Bronchial epithelial cell (primary cell): Measurements from ENCODE around the gene MAPK6. TPM values are rescaled to one million over a fixed set of nuclear protein-coding genes. Genes with fewer than 3 reads are reported as not detected.

ENCODE experiments used
- DNase-seq: peaks from one replicate; pipeline ENCODE4 v3.0.0-alpha.2; 2010; ENCODE audit warnings: low read depth
- FAIRE-seq: peaks from 2 replicates; lab custom pipeline; 2011; peaks lifted over from hg19 to GRCh38; lab: Jason Lieb, UNC
- H3K27me3 ChIP-seq: 2 replicates; pipeline ENCODE4 v1.5.1; 2011; ENCODE audit warnings: low read length; ENCODE audit not compliant: control insufficient read depth, insufficient read depth
- H3K36me3 ChIP-seq: 2 replicates; pipeline ENCODE4 v1.5.1; 2011; ENCODE audit warnings: low read length; ENCODE audit not compliant: control insufficient read depth, insufficient read depth
- H3K4me3 ChIP-seq: 2 replicates; pipeline ENCODE4 v1.5.1; 2011; ENCODE audit warnings: mild to moderate bottlenecking, low read depth, low read length, control low read depth
- CTCF ChIP-seq: IDR thresholded peaks from 2 replicates; pipeline ENCODE4 v1.5.1; 2011; ENCODE audit warnings: mild to moderate bottlenecking, moderate library complexity, low read length, control low read depth, inconsistent platforms; ENCODE audit not compliant: insufficient read depth, severe bottlenecking
- total RNA-seq: library from RNA; depleted of rRNA; stranded (reverse); fragments of >200 nt; gene quantifications from 2 replicates; pipeline ENCODE4 v1.2.1, GENCODE V29; 2014

MAPK6 gene
- total RNA-seq, 1 donor from 2014 or later, result 156 TPM

- Histone ChIP-seq H3K36me3 (no peaks in the 10 kb centered on the region), H3K27me3 (no peaks in the 10 kb centered on the region), H3K4me3 (no peak overlapping the region)
- FAIRE-seq (no peak), DNase-seq (no peak)
- TF ChIP-seq CTCF, result no peak
Observed at GRCh38 chr15:52008359-52008697, 10.7 kb upstream of the MAPK6 start.

- peak; percentile 56 for DNase-seq
- no peak for FAIRE-seq
- Histone ChIP-seq H3K36me3 (no peaks in the 10 kb centered on the region), H3K27me3 (no peaks in the 10 kb centered on the region), H3K4me3 (no peak overlapping the region)
- TF ChIP-seq CTCF, result no peak
Observed at GRCh38 chr15:52008698-52009434, 10.2 kb upstream of the MAPK6 start.

- FAIRE-seq (peak; percentile 55), DNase-seq (peak; percentile 99)
- no peak overlapping the region for H3K4me3 ChIP-seq
- H3K27me3 ChIP-seq, result no peaks in the 10 kb centered on the region
- no peaks in the 10 kb centered on the region for H3K36me3 ChIP-seq
- TF ChIP-seq CTCF, result no peak
Observed at GRCh38 chr15:52010633-52011595, 8.1 kb upstream of the MAPK6 start.

- TF ChIP-seq CTCF, result no peak
- H3K27me3 ChIP-seq, result no peaks in the 10 kb centered on the region
- FAIRE-seq, result no peak
- no peak for DNase-seq
- H3K4me3 ChIP-seq, result no peak overlapping the region
- no peaks in the 10 kb centered on the region for H3K36me3 ChIP-seq
Observed at GRCh38 chr15:52011711-52012144, 7.3 kb upstream of the MAPK6 start.

GRCh38 chr15:52012210-52012609 lies 6.8 kb upstream of the MAPK6 start:
- no peak for FAIRE-seq
- TF ChIP-seq CTCF, result no peak
- Histone ChIP-seq H3K4me3 (no peak overlapping the region), H3K36me3 (no peaks in the 10 kb centered on the region), H3K27me3 (no peaks in the 10 kb centered on the region)
- DNase-seq, result no peak
